OCI-LY3 (cell line): ENCODE results near the gene FAM24A.
"Not testable (repeated sequence)": the region's sequence is repeated elsewhere in the genome, so short reads cannot be mapped to it uniquely, and the experiment has no call there.

ENCODE experiments used
- H2AFZ ChIP-seq: fragments of 200-600, 300-600 bp; shearing (Covaris generic); 2 replicates; pipeline ENCODE4 v1.6.0; 2014; ENCODE audit warnings: antibody characterized with exemption, low read depth, low read length
- H3K27ac ChIP-seq: fragments of 200-600, 300-600 bp; sonication (generic); 2 replicates; pipeline ENCODE4 v1.5.1; 2014; ENCODE audit warnings: mild to moderate bottlenecking, low read length, moderate library complexity, mixed read lengths
- H3K27me3 ChIP-seq: fragments of 200-600, 300-600 bp; sonication (generic); 2 replicates; pipeline ENCODE4 v1.6.1; 2014; ENCODE audit warnings: low read depth, low read length, mixed read lengths
- H3K36me3 ChIP-seq: fragments of 200-600, 300-600 bp; sonication (generic); replicated peaks from 2 replicates; pipeline ENCODE3; 2014; ENCODE audit warnings: low read depth, low read length, mixed read lengths
- H3K4me1 ChIP-seq: fragments of 300-600, 200-600 bp; sonication (generic); 2 replicates; pipeline ENCODE4 v1.6.1; 2014; ENCODE audit warnings: low read length, mixed read lengths
- H3K4me2 ChIP-seq: fragments of 200-600, 300-600 bp; sonication (generic); 2 replicates; pipeline ENCODE4 v1.6.1; 2014; ENCODE audit warnings: low read length, mixed read lengths
- H3K4me3 ChIP-seq: fragments of 300-600, 200-600 bp; sonication (generic); 2 replicates; pipeline ENCODE4 v1.5.1; 2014; ENCODE audit warnings: antibody characterized with exemption, mild to moderate bottlenecking, low read length, moderate library complexity
- H3K79me2 ChIP-seq: fragments of 300-600, 200-600 bp; shearing (Covaris generic); 2 replicates; pipeline ENCODE4 v1.6.1; 2014; ENCODE audit warnings: mild to moderate bottlenecking, low read length, mixed read lengths
- H3K9ac ChIP-seq: fragments of 300-600, 200-600 bp; shearing (Covaris generic); 2 replicates; pipeline ENCODE4 v1.6.0; 2014; ENCODE audit warnings: mild to moderate bottlenecking, low read length, moderate library complexity
- H3K9me3 ChIP-seq: fragments of 200-600, 300-600 bp; shearing (Covaris generic); 2 replicates; pipeline ENCODE4 v1.6.1; 2014; ENCODE audit warnings: low read length, mixed read lengths; ENCODE audit not compliant: insufficient read depth
- H4K20me1 ChIP-seq: fragments of 200-600, 300-600 bp; sonication (generic); 2 replicates; pipeline ENCODE4 v1.6.1; 2016; ENCODE audit warnings: low read length, mixed read lengths; ENCODE audit not compliant: insufficient read depth
- CTCF ChIP-seq: fragments of 200-600, 300-600 bp; sonication (generic); IDR thresholded peaks from 2 replicates; pipeline ENCODE4 v1.5.1; 2014; ENCODE audit warnings: antibody characterized with exemption, low read length, low read depth
- EZH2phosphoT487 ChIP-seq: fragments of 200-600 bp; shearing (Covaris generic); IDR thresholded peaks from 2 replicates; pipeline ENCODE4 v1.6.1; 2018; ENCODE audit warnings: antibody characterized with exemption, mixed run types, low read depth

Gene FAM24A

GRCh38 chr10:122882766-122883165 lies 27.6 kb upstream of the FAM24A start:
- H3K27me3 ChIP-seq, result no peaks in the 10 kb centered on the region
- no peak overlapping the region for H3K27ac ChIP-seq
- H3K4me1 ChIP-seq, result peaks cover 11% of the 10 kb centered on the region
- no peaks in the 10 kb centered on the region for H3K9me3 ChIP-seq
- H3K4me2 ChIP-seq, result no peak overlapping the region
- peaks cover 22% of the 10 kb centered on the region for H3K79me2 ChIP-seq
- peaks cover 6% of the 10 kb centered on the region for H3K36me3 ChIP-seq
- H2AFZ ChIP-seq, result no peak overlapping the region
- no peak overlapping the region for H3K4me3 ChIP-seq
- no peak overlapping the region for H3K9ac ChIP-seq
- H4K20me1 ChIP-seq, result 0 out of 2 replicates have a peak, but pooled peaks cover 2% of the 10 kb centered on the region
- TF ChIP-seq CTCF (no peak), EZH2phosphoT487 (no peak)

- Histone ChIP-seq H3K4me1 (peaks cover 6% of the 10 kb centered on the region), H3K79me2 (peaks cover 8% of the 10 kb centered on the region), H2AFZ (no peak overlapping the region), H3K9me3 (no peaks in the 10 kb centered on the region), H3K27ac (no peak overlapping the region), H3K4me3 (no peak overlapping the region), H4K20me1 (no peaks in the 10 kb centered on the region), H3K4me2 (no peak overlapping the region), H3K36me3 (peaks cover 2% of the 10 kb centered on the region), H3K27me3 (no peaks in the 10 kb centered on the region), H3K9ac (no peak overlapping the region)
- TF ChIP-seq EZH2phosphoT487 (no peak), CTCF (no peak)
Observed at GRCh38 chr10:122884166-122884565, 26.2 kb upstream of the FAM24A start.

- Histone ChIP-seq H3K4me2 (no peak overlapping the region), H3K36me3 (no peaks in the 10 kb centered on the region), H3K79me2 (no peaks in the 10 kb centered on the region), H4K20me1 (no peaks in the 10 kb centered on the region), H3K9ac (no peak overlapping the region), H3K27ac (no peak overlapping the region), H3K4me1 (no peaks in the 10 kb centered on the region), H3K4me3 (no peak overlapping the region), H3K9me3 (no peaks in the 10 kb centered on the region), H2AFZ (no peak overlapping the region), H3K27me3 (no peaks in the 10 kb centered on the region)
- TF ChIP-seq CTCF (no peak), EZH2phosphoT487 (no peak)
Observed at GRCh38 chr10:122894261-122894944, 16.0 kb upstream of the FAM24A start.

- not testable (repeated sequence) for H3K9ac ChIP-seq, H2AFZ ChIP-seq, H3K27ac ChIP-seq
Observed at GRCh38 chr10:122903861-122904260, 6.5 kb upstream of the FAM24A start.

More at GRCh38 chr10:122903861-122904260, 6.5 kb upstream of the FAM24A start:
- H3K9me3 ChIP-seq, H3K36me3 ChIP-seq, H3K4me2 ChIP-seq, H3K27me3 ChIP-seq, H4K20me1 ChIP-seq, H3K79me2 ChIP-seq, H3K4me3 ChIP-seq, H3K4me1 ChIP-seq: not testable (repeated sequence)
